IgD-negative memory B cell (primary cell): ENCODE measurements around the gene MYL6B. TPM values are rescaled to one million over a fixed set of nuclear protein-coding genes. Genes with fewer than 3 reads are reported as not detected.

ENCODE experiments used
- H3K27ac Mint-ChIP-seq, 3 donors: one replicate each; pipeline ENCODE4 v1.8.0; 2020 to 2022; ENCODE audit warnings: mild to moderate bottlenecking in 3 of 3, mixed read lengths in 3 of 3, moderate library complexity in 1 of 3
- H3K27me3 Mint-ChIP-seq: one replicate; pipeline ENCODE4 v1.8.0; 2021; ENCODE audit warnings: mixed read lengths
- H3K36me3 Mint-ChIP-seq: one replicate; pipeline ENCODE4 v1.8.0; 2020; ENCODE audit warnings: mild to moderate bottlenecking, mixed read lengths
- H3K4me1 Mint-ChIP-seq, 3 donors: one replicate each; pipeline ENCODE4 v1.8.0; 2020 to 2022; ENCODE audit warnings: mixed read lengths in 3 of 3, mild to moderate bottlenecking in 1 of 3
- H3K4me3 Mint-ChIP-seq, 4 donors: one replicate each; pipeline ENCODE4 v1.8.0; 2020 to 2022; ENCODE audit warnings: mild to moderate bottlenecking in 4 of 4, mixed read lengths in 4 of 4, moderate library complexity in 3 of 4
- H3K9me3 Mint-ChIP-seq, 3 donors: one replicate each; pipeline ENCODE4 v1.8.0; 2020 to 2021; ENCODE audit warnings: mixed read lengths in 3 of 3, mild to moderate bottlenecking in 1 of 3
- polyA plus RNA-seq: library from polyadenylated mRNA; unstranded; fragments of 300-500 nt; fragmentation: Illumina TruSeq; gene quantifications from one replicate; pipeline ENCODE4 v1.2.3, GENCODE V29; 2021

Gene MYL6B
- polyA plus RNA-seq, 1 donor from 2014 or later, result 25.2 TPM

DNA sequence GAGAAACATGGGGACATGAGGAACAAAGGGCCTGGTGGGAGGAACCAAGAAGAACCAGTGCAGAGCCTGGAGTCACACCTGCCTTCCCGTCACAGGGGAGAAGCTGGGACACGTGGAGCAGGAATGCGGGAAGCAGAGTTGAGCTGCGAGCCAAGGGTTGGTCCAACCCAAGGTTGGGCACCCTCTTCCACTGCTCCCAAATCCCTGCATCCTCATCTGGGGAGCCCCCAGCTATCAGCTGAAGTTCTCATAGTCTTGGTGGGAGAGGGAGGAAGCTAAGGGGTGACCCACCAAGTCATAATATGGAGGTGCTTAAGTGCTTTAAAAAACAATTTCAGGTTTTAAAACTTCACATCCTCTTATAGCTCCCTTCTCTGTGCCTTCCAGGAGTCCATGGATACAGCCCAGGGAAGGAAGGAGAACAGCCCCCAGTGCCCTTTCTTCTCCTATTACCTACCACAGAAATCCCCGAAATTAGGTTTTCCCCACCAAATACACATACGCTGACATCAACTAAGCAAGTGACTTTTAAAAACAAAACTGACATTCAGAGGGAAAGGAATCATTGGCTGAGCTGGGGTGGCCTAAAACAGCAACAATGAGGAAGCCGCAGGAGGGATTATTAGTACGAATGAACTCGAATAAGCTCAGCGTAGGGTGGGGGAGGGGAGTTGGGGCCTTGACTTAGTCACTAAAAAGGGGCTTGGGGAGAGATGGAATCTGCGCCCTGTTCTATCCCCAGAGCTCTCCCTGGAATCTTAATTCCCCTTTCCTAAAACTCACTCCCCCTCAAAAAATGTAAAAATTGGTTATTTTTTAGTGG is 10.3 kb downstream of the MYL6B start:
- Mint-ChIP-seq H3K27ac (peak overlapping the region; percentile 19 to 44 (median 31)), H3K4me3 (no peak overlapping the region), H3K27me3 (no peaks in the 10 kb centered on the region), H3K36me3 (peaks cover 4% of the 10 kb centered on the region), H3K9me3 (no peaks in the 10 kb centered on the region), H3K4me1 (peaks cover 18 to 24% (median 20%) of the 10 kb centered on the region in 3 donors)

DNA sequence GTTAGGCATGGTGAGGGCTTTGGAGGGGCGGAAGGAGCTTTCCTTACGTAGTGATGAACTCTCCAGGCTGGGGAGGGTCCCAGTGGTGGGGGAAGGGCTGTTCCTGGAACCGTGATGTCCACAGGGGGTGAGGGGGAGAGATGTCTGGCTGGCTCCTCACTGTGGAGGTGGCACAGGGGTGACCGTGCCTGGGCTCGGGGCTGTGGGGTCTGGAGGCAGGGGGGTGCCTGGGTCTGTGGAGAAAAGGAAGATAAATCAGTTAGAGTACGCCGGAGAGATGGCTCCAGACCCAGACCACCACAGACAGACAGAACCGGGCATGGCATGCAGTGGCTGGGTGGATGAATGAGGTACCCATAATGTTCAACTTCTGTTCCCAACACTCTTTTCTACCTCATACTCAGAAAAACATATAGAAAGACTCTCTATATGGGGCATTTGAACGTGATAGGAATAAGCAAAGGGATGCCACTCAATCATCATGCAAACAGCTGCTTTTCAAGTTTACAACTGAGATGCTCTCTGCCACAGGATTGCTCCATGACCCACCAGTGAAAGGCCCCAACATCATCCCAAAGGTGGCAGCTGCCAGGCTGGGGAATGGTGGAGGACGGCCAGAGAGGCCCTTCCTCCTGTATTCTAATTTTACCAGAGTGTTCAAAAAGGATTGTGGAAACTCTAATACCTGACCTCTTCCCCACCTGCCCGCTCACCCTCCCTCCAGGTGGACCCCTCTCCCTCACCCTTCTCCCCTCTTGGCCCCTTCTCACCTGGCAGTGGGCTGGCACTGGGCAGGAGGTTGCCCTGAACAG is 11.4 kb downstream of the MYL6B start:
- H3K36me3 Mint-ChIP-seq, result peaks cover 4% of the 10 kb centered on the region
- H3K27ac Mint-ChIP-seq, result peak overlapping the region in 2 of 3 donors; percentile 23 to 43
- no peaks in the 10 kb centered on the region for H3K9me3 Mint-ChIP-seq
- peak overlapping the region in 2 of 4 donors; percentile 37 to 55 for H3K4me3 Mint-ChIP-seq
- no peaks in the 10 kb centered on the region for H3K27me3 Mint-ChIP-seq
- peaks cover 18 to 24% (median 18%) of the 10 kb centered on the region in 3 donors for H3K4me1 Mint-ChIP-seq

GRCh38 chr12:56164345-56164729 is 11.9 kb downstream of the MYL6B start:
- Mint-ChIP-seq H3K36me3 (peaks cover 4% of the 10 kb centered on the region), H3K4me1 (peaks cover 12 to 18% (median 13%) of the 10 kb centered on the region in 3 donors), H3K27me3 (no peaks in the 10 kb centered on the region), H3K4me3 (peak overlapping the region in 1 of 4 donors; percentile 55), H3K9me3 (no peaks in the 10 kb centered on the region), H3K27ac (peak overlapping the region in 1 of 3 donors; percentile 43)

GRCh38 chr12:56165369-56165768 is 13.0 kb downstream of the MYL6B start:
- peaks cover 5 to 8% (median 7%) of the 10 kb centered on the region in 3 donors for H3K4me1 Mint-ChIP-seq
- H3K27me3 Mint-ChIP-seq, result no peaks in the 10 kb centered on the region
- no peaks in the 10 kb centered on the region for H3K9me3 Mint-ChIP-seq
- no peak overlapping the region for H3K4me3 Mint-ChIP-seq
- H3K27ac Mint-ChIP-seq, result no peak overlapping the region
- H3K36me3 Mint-ChIP-seq, result peaks cover 2% of the 10 kb centered on the region

DNA sequence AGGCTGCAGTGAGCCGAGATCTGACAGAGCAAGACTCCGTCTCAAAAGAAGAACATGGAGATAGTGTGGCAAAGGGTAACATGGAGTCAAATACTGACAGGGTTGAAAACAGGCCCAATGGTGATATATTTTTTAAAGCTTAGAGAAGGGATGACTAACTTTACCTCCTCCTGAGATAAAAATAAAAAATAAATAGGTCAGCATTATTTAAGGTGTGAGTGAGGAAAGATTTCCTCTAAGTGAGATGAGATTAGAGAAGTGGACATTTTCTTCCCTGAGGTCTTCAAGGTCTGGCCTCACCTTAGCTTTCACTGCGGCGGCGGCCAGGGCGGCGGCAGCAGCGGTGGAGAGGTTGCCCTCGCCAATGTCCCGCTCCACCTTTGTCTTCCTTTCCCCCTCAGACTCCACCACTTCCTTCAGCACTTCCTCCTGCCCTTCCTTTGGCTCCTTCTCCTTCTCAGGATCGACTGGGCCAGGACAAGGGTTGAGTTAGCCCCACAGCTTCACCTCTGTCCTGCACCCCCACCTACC is 16.9 kb downstream of the MYL6B start:
- Mint-ChIP-seq H3K27me3 (no peaks in the 10 kb centered on the region), H3K4me1 (no peaks in the 10 kb centered on the region), H3K36me3 (no peaks in the 10 kb centered on the region), H3K9me3 (no peaks in the 10 kb centered on the region), H3K4me3 (peak overlapping the region in 1 of 4 donors; percentile 26), H3K27ac (peak overlapping the region in 2 of 3 donors; percentile 51 to 90)

DNA sequence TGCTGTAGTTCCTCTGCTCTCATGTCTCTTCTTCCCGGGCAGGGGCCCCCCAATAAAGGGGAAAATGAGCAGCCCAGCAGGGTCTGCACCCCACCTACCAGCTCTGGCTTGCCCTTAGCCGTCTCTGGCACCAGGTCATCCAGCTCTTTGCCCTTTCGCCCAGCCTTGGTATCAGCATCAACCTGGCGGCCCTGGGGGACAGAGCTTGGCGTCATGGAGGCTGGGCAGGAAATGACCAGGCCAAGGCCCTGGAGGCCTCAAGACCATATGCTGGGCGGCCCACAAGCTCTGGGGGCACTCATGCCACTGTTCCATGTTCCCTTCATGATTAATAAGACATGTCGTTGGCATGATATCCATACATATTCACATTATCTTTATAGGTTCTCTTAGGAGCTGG is 20.5 kb downstream of the MYL6B start:
- no peak overlapping the region for H3K27ac Mint-ChIP-seq

DNA sequence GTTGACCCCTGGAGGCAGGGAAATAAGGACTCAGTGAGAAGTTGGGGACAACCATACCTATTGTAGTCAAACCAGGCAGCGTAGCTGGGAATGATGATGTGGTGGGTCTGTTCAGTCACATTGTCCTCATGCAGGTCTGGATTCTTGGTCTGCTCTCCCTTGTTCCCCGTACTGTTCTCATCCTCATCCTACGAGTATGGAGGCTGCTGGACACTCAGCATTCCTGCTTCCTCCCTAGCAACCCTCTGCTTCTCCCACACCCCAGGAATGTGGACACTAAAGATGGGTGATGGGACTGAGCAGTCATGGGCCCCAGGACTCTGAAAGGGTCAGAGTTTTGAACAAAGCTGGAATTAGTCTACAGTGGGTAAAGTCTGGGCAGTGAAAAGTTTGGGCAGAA is 26.0 kb downstream of the MYL6B start:
- H3K4me1 Mint-ChIP-seq, result no peaks in the 10 kb centered on the region
- no peaks in the 10 kb centered on the region for H3K27me3 Mint-ChIP-seq
- no peaks in the 10 kb centered on the region for H3K36me3 Mint-ChIP-seq
- H3K4me3 Mint-ChIP-seq, result no peak overlapping the region
- H3K27ac Mint-ChIP-seq, result peak overlapping the region in 1 of 3 donors; percentile 2
- H3K9me3 Mint-ChIP-seq, result no peaks in the 10 kb centered on the region

More for the DNA sequence above, 20.5 kb downstream of the MYL6B start:
- Mint-ChIP-seq H3K4me3 (no peak overlapping the region), H3K36me3 (no peaks in the 10 kb centered on the region), H3K9me3 (no peaks in the 10 kb centered on the region), H3K4me1 (no peaks in the 10 kb centered on the region), H3K27me3 (no peaks in the 10 kb centered on the region)

GRCh38 chr12:56186957-56187356 is 34.6 kb downstream of the MYL6B start:
- Mint-ChIP-seq H3K27me3 (no peaks in the 10 kb centered on the region), H3K4me1 (peaks cover 27 to 30% (median 30%) of the 10 kb centered on the region in 3 donors)

GRCh38 chr12:56188131-56188777 is 35.9 kb downstream of the MYL6B start:
- H3K36me3 Mint-ChIP-seq, result peaks cover 2% of the 10 kb centered on the region
- no peaks in the 10 kb centered on the region for H3K27me3 Mint-ChIP-seq
- H3K4me3 Mint-ChIP-seq, result peak overlapping the region; percentile 86 to 98 (median 88)
- H3K27ac Mint-ChIP-seq, result peak overlapping the region; percentile 87 to 100 (median 88)
- H3K9me3 Mint-ChIP-seq, result no peaks in the 10 kb centered on the region
- peaks cover 31 to 36% (median 35%) of the 10 kb centered on the region in 3 donors for H3K4me1 Mint-ChIP-seq

More at GRCh38 chr12:56186957-56187356, 34.6 kb downstream of the MYL6B start:
- H3K9me3 Mint-ChIP-seq, result no peaks in the 10 kb centered on the region
- H3K27ac Mint-ChIP-seq, result peak overlapping the region in 1 of 3 donors; percentile 100
- H3K4me3 Mint-ChIP-seq, result peak overlapping the region in 2 of 4 donors; percentile 78 to 98
- no peaks in the 10 kb centered on the region for H3K36me3 Mint-ChIP-seq

DNA sequence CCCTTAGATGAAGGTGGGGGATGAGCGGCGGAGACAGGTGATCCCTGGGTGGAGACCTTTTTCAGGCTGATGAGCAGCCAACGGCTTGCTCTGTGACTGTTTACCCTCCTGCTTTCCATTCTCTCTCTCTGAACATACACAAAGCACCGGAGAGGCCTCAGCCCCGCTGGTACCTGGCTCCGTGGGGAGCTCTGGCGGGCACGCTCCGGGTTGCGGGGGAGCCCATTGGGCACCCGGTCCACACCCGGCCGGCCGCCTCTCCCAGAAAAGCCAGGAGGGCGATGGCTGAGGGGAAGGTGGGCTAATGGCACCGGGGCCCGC is 36.4 kb downstream of the MYL6B start:
- peak overlapping the region; percentile 20 to 100 (median 88) for H3K27ac Mint-ChIP-seq
- H3K4me1 Mint-ChIP-seq, result peaks cover 32 to 39% (median 37%) of the 10 kb centered on the region in 3 donors

GRCh38 chr12:56189099-56189917 is 36.9 kb downstream of the MYL6B start, which contains the start of gene SMARCC2:
Gene SMARCC2 (minus strand): TSS chr12:56189483. CDS start chr12:56189461, 22 bp downstream.
- no peaks in the 10 kb centered on the region for H3K27me3 Mint-ChIP-seq
- peaks cover 32 to 41% (median 40%) of the 10 kb centered on the region in 3 donors for H3K4me1 Mint-ChIP-seq
- peak within 1 kb of the TSS; percentile 90 to 100 (median 98) for H3K4me3 Mint-ChIP-seq
- no peaks in the 10 kb centered on the region for H3K9me3 Mint-ChIP-seq
- H3K36me3 Mint-ChIP-seq, result peaks cover 3% of the 10 kb centered on the region
- H3K27ac Mint-ChIP-seq, result peak within 1 kb of the TSS; percentile 98 to 100 (median 99)

More for the DNA sequence above, 36.4 kb downstream of the MYL6B start:
- Mint-ChIP-seq H3K27me3 (no peaks in the 10 kb centered on the region), H3K9me3 (no peaks in the 10 kb centered on the region), H3K36me3 (peaks cover 3% of the 10 kb centered on the region), H3K4me3 (peak overlapping the region; percentile 86 to 98 (median 88))

DNA sequence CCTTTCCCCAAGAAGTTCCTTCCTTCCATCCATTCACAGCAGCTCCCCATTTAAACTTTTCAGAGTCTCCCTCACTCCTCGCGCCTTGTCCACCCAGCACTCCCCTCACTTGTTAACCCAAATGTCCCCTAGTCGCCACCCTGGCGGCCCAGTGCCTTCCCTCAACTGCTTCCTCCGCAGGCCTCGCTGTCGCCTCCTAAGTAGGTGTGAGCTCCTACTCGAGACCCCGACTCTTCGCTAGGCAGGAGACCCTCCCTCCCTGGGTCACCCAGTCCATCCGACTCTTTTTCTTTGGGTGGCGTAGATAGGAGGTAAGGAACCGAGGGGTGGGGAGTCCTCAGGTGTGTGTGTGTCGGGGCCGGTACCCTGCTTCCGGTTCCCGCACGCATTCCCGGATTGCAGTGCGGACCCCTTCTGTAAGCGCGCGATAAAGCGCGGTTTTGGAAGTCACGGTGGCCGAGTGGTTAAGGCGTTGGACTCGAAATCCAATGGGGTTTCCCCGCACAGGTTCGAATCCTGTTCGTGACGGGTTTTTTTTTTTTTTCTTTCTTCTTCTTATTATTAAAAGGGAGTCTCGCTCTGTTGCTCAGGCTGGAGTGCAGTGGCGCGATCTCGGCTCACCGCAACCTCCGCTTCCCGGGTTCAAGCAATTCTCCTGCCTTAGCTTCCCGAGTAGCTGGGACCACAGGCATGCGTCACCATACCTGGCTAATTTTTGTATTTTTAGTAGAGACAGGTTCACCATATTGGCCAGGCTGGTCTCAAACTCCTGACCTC is 37.7 kb downstream of the MYL6B start:
- Mint-ChIP-seq H3K4me3 (peak overlapping the region; percentile 90 to 100 (median 98)), H3K36me3 (peaks cover 3% of the 10 kb centered on the region), H3K4me1 (peaks cover 32 to 44% (median 42%) of the 10 kb centered on the region in 3 donors), H3K9me3 (no peaks in the 10 kb centered on the region), H3K27ac (peak overlapping the region; percentile 98 to 100 (median 99)), H3K27me3 (no peaks in the 10 kb centered on the region)

GRCh38 chr12:56190695-56191155 is 38.3 kb downstream of the MYL6B start:
- H3K9me3 Mint-ChIP-seq, result no peaks in the 10 kb centered on the region
- H3K27ac Mint-ChIP-seq, result peak overlapping the region; percentile 98 to 100 (median 99)
- peaks cover 3% of the 10 kb centered on the region for H3K36me3 Mint-ChIP-seq
- H3K4me3 Mint-ChIP-seq, result peak overlapping the region; percentile 90 to 100 (median 98)
- H3K4me1 Mint-ChIP-seq, result peaks cover 31 to 44% (median 42%) of the 10 kb centered on the region in 3 donors
- H3K27me3 Mint-ChIP-seq, result no peaks in the 10 kb centered on the region
